Adipose tissue (tissue), 3 donors: ENCODE results near the gene PPP2R1B. TPM values are rescaled to one million over a fixed set of nuclear protein-coding genes. Genes with fewer than 3 reads are reported as not detected.

Experiments used
- polyA plus RNA-seq, 3 donors: library from polyadenylated mRNA; stranded (reverse); fragments of 200-250 nt; gene quantifications; one replicate each; pipeline ENCODE4 v1.2.3, GENCODE V29; 2013
- donor health status: healthy with polysubstance abuse.
- donor health status: Bipolar disorder and iron deficiency.
- donor health status: healthy.

PPP2R1B gene
- polyA plus RNA-seq, 3 donors = 12.1 to 75.3 (median 18.8) TPM

Other genes starting within 250 kb of the PPP2R1B start
- gene LAYN, start 225.7 kb downstream of the PPP2R1B start, polyA plus RNA-seq = 10 to 100 TPM in 1 of 3 donors, 1 to 10 TPM in 2; 2.0 to 13.4 (median 4.9) TPM
- 10 to 100 TPM in 2 of 3 donors, 1 to 10 TPM in 1; 7.8 to 58.7 (median 15.7) TPM for gene SIK2, start 163.9 kb downstream of the PPP2R1B start, polyA plus RNA-seq
- gene ALG9, start 105.2 kb upstream of the PPP2R1B start, polyA plus RNA-seq = 10 to 100 TPM; 13.2 to 39.5 (median 18.9) TPM
- gene FDXACB1, start 112.8 kb upstream of the PPP2R1B start, polyA plus RNA-seq = 1 to 10 TPM in 2 of 3 donors, under 1 TPM in 1; 0.89 to 1.8 (median 1.5) TPM
- 10 to 100 TPM; 21.3 to 37.8 (median 29.8) TPM for gene CFAP68, start 113.2 kb upstream of the PPP2R1B start, polyA plus RNA-seq
- gene CRYAB, start 145.4 kb upstream of the PPP2R1B start, polyA plus RNA-seq = 100 to 1,000 TPM; 100 to 770 (median 580) TPM
- 10 to 100 TPM in 2 of 3 donors, 1 to 10 TPM in 1; 2.0 to 32.5 (median 15.6) TPM for gene HSPB2, start 146.3 kb upstream of the PPP2R1B start, polyA plus RNA-seq
- gene C11orf52, start 152.5 kb upstream of the PPP2R1B start, polyA plus RNA-seq = 10 to 100 TPM in 1 of 3 donors, 1 to 10 TPM in 2; 2.7 to 22.0 (median 4.4) TPM
- gene DIXDC1, start 171.0 kb upstream of the PPP2R1B start, polyA plus RNA-seq = 10 to 100 TPM in 2 of 3 donors, 1 to 10 TPM in 1; 4.9 to 45.3 (median 24.4) TPM